GM12891 (cell line): ENCODE results near the gene AFG3L2.

Source experiments
- POLR2A ChIP-seq: IDR thresholded peaks from 2 replicates; pipeline ENCODE4 v1.6.1; 2011; ENCODE audit warnings: low read depth, low read length, control low read depth
- POLR2AphosphoS5 ChIP-seq: IDR thresholded peaks from 2 replicates; pipeline ENCODE4 v1.6.1; 2011; ENCODE audit warnings: low read depth, low read length, control low read depth
- SPI1 ChIP-seq: IDR thresholded peaks from 2 replicates; pipeline ENCODE4 v1.6.1; 2011; ENCODE audit warnings: low read depth, low read length, control low read depth

DNA sequence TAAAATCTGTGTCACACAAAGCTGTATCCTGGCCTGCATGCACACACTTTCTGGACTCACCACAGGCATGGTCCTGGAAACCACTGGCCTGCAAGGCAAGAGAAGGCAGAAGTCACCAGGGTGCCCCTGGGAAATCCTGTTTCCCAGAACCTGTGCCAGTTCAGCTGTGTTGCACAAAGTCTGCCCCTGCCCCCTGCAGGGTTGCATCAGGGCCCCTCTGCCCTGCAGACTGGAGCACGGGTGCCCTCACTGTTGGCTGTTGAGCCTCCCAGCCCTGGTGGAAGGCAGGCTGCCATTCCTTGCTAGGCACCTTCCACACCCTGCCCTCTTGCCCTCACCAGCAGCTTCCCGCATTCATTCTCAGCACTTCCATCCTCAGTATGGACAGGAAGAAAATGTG, 86.9 kb downstream of the AFG3L2 start:
- TF ChIP-seq POLR2A (no peak), SPI1 (no peak), POLR2AphosphoS5 (no peak)
